NCI-H2227 (cell line): Measurements from ENCODE around the gene STAT2.
"Not testable (repeated sequence)": the region's sequence is repeated elsewhere in the genome, so short reads cannot be mapped to it uniquely, and the experiment has no call there.

Experiments
- DNase-seq: peaks from one replicate; lab custom pipeline; 2025; ENCODE audit not compliant: unreplicated experiment; lab: John Stamatoyannopoulos, UW

STAT2 gene

GRCh38 chr12:56332512-56333196, 27.3 kb downstream of the STAT2 start:
- DNase-seq = no peak

- no peak for DNase-seq
Observed at GRCh38 chr12:56330936-56331490, 28.9 kb downstream of the STAT2 start.

GRCh38 chr12:56326533-56326932, 33.4 kb downstream of the STAT2 start:
- no peak for DNase-seq

- no peak for DNase-seq
Observed at GRCh38 chr12:56326126-56326525, 33.8 kb downstream of the STAT2 start.

GRCh38 chr12:56324206-56324605, 35.7 kb downstream of the STAT2 start:
- no peak for DNase-seq

GRCh38 chr12:56321610-56322009, 38.3 kb downstream of the STAT2 start:
- not testable (repeated sequence) for DNase-seq

- no peak for DNase-seq
Observed at GRCh38 chr12:56321027-56321426, 38.9 kb downstream of the STAT2 start.

- no peak for DNase-seq
Observed at GRCh38 chr12:56317675-56318074, 42.2 kb downstream of the STAT2 start.

- DNase-seq = peak; percentile 94
Observed at GRCh38 chr12:56315622-56316473, 44.1 kb downstream of the STAT2 start, which contains the start of gene CNPY2. Gene CNPY2 (minus strand): TSS chr12:56315988. CDS start chr12:56315217, 771 bp downstream.

GRCh38 chr12:56315249-56315621, 44.7 kb downstream of the STAT2 start:
- DNase-seq = no peak

GRCh38 chr12:56311003-56311402, 48.9 kb downstream of the STAT2 start:
- no peak for DNase-seq

GRCh38 chr12:56308714-56309113, 51.2 kb downstream of the STAT2 start:
- no peak for DNase-seq

GRCh38 chr12:56307221-56307965, 52.5 kb downstream of the STAT2 start:
- no peak for DNase-seq

- DNase-seq = no peak
Observed at GRCh38 chr12:56304872-56305590, 54.9 kb downstream of the STAT2 start.

GRCh38 chr12:56304276-56304675, 55.6 kb downstream of the STAT2 start:
- DNase-seq = no peak

GRCh38 chr12:56300644-56301464, 59.1 kb downstream of the STAT2 start:
- peak; percentile 61 for DNase-seq

- DNase-seq = peak; percentile 97
Observed at GRCh38 chr12:56299853-56300643, 59.9 kb downstream of the STAT2 start, which contains the start of gene CS. Gene CS (minus strand): TSS chr12:56300330. CDS start chr12:56300201, 129 bp downstream.

- peak; percentile 27 for DNase-seq
Observed at GRCh38 chr12:56299308-56299852, 60.5 kb downstream of the STAT2 start.

- DNase-seq = no peak
Observed at GRCh38 chr12:56298828-56299227, 61.1 kb downstream of the STAT2 start.
